GM18519 (cell line): ENCODE data around the gene AARS2.

Experiments used
- ATAC-seq: cut with Tn5 transposase; IDR thresholded peaks from one replicate; pipeline ENCODE4 v1.9.1; 2021; ENCODE audit warnings: mild to moderate bottlenecking, moderate library complexity; ENCODE audit not compliant: unreplicated experiment, low FRiP score

Gene AARS2

GRCh38 chr6:44277763-44278162, 35.4 kb downstream of the AARS2 start:
- no peak for ATAC-seq

- ATAC-seq: no peak
Measured at GRCh38 chr6:44276667-44277640, 36.2 kb downstream of the AARS2 start.

DNA sequence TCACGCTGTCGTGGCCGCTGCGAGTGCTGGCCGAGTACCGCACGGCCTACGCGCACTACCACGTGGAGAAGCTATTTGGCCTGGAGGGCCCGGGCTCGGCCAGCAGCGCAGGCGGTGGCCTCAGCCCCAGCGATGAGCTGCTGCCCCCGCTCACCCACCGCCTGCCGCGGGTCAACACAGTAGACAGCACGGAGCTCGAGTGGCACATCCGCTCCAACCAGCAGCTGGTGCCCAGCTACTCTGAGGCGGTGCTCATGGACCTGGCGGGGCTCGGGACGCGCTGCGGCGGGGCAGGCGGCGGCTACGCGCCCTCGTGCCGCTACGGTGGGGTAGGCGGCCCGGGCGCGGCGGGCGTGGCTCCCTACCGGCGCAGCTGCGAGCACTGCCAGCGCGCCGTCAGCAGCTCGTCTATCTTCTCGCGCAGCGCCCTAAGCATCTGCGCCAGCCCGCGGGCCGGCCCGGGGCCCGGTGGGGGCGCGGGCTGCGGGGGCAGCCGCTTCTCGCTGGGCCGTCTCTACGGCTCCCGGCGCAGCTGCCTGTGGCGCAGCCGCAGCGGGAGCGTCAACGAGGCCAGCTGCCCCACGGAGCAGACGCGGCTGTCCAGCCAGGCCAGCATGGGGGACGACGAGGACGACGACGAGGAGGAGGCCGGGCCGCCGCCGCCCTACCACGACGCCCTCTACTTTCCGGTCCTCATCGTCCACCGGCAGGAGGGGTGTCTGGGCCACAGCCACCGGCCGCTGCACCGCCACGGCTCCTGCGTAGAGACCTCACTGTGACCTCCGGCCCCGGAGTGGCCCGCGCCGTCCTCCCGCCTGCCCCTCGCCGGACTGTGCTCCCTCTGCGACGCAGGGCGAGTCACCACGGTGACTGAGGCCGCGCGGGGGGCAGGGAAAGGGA, 37.1 kb downstream of the AARS2 start:
- no peak for ATAC-seq

GRCh38 chr6:44275271-44275748, 37.8 kb downstream of the AARS2 start:
- no peak for ATAC-seq

- ATAC-seq: no peak
Measured at GRCh38 chr6:44273617-44274016, 39.5 kb downstream of the AARS2 start.

GRCh38 chr6:44272999-44273566, 40.1 kb downstream of the AARS2 start:
- no peak for ATAC-seq

- ATAC-seq: no peak
Measured at GRCh38 chr6:44272529-44272928, 40.6 kb downstream of the AARS2 start.

DNA sequence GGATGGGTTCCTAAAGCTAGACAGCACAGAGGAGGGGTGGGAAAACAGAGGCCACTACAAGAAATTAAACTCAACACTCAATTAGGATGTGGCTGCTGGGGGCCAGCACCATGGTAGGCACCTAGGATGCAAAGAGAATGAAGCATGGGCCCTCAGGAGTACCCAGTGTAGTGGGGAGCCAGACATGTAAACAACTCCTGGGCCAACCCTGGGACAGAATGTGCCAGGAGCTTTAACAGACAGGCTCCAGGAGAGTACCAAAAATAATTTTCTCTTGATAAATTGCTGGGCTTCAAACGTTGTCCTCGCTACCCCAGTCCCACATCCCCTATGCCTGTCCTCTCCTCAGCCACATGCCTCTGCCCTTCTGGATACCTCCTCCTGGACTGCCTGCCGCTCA, 41.2 kb downstream of the AARS2 start:
- no peak for ATAC-seq

DNA sequence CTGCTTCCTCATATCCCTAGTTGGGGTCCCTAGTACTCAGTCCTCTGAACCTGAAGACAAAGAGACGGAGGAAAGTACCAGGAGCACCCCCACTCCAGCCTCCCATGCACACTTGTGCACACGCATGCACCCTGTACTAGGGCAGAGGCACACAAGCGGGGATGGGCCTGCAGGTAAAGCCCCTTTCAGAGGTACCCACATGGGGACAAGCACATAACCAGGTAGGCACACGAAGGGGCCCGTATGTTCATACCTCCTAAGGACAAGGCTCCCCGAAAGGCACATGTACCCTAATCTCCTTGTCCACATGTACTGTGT, 41.8 kb downstream of the AARS2 start:
- ATAC-seq: no peak

DNA sequence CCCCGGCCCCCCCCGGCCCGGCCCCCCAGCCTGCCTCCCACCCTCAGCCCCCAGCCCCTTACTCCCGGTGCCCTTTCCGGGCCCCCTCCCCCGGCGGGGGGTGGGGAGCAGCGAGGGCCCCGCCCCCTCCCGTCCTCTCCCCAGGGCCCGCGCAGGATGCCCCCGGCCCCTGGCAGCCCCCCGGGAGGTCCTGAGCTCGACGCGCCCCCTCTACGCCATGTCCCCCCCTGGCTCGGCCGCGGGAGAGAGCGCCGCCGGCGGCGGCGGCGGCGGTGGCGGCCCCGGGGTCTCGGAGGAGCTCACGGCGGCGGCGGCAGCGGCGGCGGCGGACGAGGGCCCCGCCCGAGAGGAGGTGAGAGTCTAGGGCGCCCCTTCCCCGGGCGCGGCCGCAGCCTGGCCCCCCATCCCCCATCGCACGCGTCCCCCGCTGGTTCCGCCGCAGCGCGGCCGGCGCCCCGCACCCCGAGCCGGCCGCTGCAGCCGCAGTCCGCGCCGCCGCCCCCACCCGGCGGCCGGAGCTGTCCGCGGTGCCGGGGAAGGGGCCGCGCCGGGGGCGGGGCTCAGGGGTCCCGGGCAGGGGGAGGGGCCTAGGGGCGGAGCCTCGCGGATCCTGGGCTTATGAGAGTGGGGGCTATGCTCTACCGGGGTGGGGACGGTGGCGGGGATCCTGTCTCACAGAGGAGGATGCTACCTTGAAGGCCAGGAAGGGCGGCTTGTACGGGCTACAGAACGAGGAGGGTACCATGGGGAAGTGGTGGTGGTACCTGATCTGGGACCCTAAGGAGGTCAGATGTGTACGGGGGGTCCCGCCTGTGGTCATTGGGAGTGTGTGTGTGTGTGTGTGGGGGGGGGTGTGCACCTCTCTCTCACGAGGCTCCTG, 42.4 kb downstream of the AARS2 start:
- ATAC-seq: no peak

GRCh38 chr6:44269921-44270525, 43.1 kb downstream of the AARS2 start, which contains the start of gene TMEM151B:
TMEM151B (plus strand) TSS chr6:44270450; CDS start chr6:44270743, 293 bp downstream.
- ATAC-seq: no peak

- no peak for ATAC-seq
Measured at GRCh38 chr6:44269178-44269920, 43.8 kb downstream of the AARS2 start.

- ATAC-seq: no peak
Measured at GRCh38 chr6:44268095-44268628, 45.0 kb downstream of the AARS2 start.

- no peak for ATAC-seq
Measured at GRCh38 chr6:44267252-44267651, 45.9 kb downstream of the AARS2 start.

GRCh38 chr6:44266347-44266746, 46.8 kb downstream of the AARS2 start:
- ATAC-seq: no peak

- ATAC-seq: no peak
Measured at GRCh38 chr6:44265722-44266233, 47.4 kb downstream of the AARS2 start.

DNA sequence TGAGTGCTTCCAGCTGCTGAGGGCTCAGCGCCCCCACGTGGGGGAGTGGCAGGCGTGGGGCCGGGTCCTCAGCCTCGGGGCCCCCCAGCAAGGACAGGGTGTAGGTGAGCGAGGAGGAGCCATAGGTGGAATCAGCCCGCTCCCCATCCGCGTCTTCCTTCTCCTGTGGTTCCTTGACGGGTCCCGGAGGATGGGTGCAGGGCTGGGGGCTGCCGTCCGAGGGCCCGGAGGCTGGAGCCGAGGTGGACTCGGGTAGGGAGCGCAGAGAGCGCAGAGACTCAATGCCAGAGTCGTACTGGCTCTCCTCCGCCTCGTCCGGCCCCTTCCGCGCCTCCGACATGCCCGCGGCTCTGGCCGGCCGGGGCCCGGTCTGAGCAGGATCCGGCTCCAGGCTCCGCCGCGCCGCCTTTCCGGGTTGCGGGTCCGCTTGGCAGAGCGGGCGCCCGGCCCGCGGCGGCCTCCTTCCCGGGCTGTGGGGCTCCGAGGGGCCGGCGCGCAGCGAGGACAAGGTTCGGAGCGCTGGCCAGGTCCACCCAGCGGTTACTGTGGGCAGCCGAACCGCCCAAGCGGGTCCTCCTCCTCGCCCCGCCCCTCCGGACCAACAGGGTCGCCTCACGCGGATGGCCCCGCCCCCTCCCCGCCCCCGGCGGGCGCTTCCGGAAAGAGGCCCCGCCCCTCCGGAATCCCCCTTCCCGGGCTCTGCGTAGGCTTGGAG, 48.0 kb downstream of the AARS2 start, which contains the start of gene NFKBIE:
NFKBIE (minus strand) TSS at position 545 of the 715 bp plus-strand sequence; CDS start at position 340, 205 bp downstream.
- no peak for ATAC-seq
